Occipital lobe (tissue), 3 donors: ENCODE data around the gene RING1. TPM values are rescaled to one million over a fixed set of nuclear protein-coding genes. Genes with fewer than 3 reads are reported as not detected.

Experiments used
- DNase-seq: peaks from one replicate; lab custom pipeline; 2025; lab: John Stamatoyannopoulos, UW
- small RNA-seq: library from RNA; depleted of rRNA; stranded (forward); fragments of <200 nt; gene quantifications from one replicate; pipeline ENCODE3, GENCODE V24; 2014
- total RNA-seq: library from RNA; depleted of rRNA; stranded (reverse); fragments of >200 nt; gene quantifications from one replicate; pipeline ENCODE4 v1.2.3, GENCODE V29; 2014

The RING1 gene
- total RNA-seq, 1 donor from 2014 or later: 20.6 TPM

GRCh38 chr6:33241968-33242367, 33.7 kb downstream of the RING1 start:
- no peak for DNase-seq

- no peak for DNase-seq
These were observed 35.2 kb downstream of the RING1 start for GRCh38 chr6:33243476-33243875.

- DNase-seq: peak; percentile 70
These were observed 39.8 kb downstream of the RING1 start for GRCh38 chr6:33247977-33248642.

- no peak for DNase-seq
These were observed 40.3 kb downstream of the RING1 start for GRCh38 chr6:33248643-33248931.

GRCh38 chr6:33248932-33249731, 40.8 kb downstream of the RING1 start:
- peak; percentile 98 for DNase-seq

GRCh38 chr6:33249732-33250630, 41.7 kb downstream of the RING1 start:
- no peak for DNase-seq

- DNase-seq: no peak
These were observed 42.4 kb downstream of the RING1 start for GRCh38 chr6:33250731-33251130.

GRCh38 chr6:33251395-33252012, 43.2 kb downstream of the RING1 start:
- no peak for DNase-seq

- no peak for DNase-seq
These were observed 44.5 kb downstream of the RING1 start for GRCh38 chr6:33252759-33253158.

- DNase-seq: no peak
These were observed 46.3 kb downstream of the RING1 start for GRCh38 chr6:33254591-33254990.

GRCh38 chr6:33259032-33259431, 50.7 kb downstream of the RING1 start:
- DNase-seq: no peak

Small RNA genes within 50 kb of the gene (small RNA-seq; reads per million reads assigned to genes)
- gene MIR219A1: 1.7 reads per million, percentile 82 among the genes with 10 or more reads in this experiment
- gene RNY4P10: 0.29 reads per million, percentile 10 among the genes with 10 or more reads in this experiment

Other genes starting within 250 kb of the RING1 start
- 66.6 TPM for gene BRD2, start 239.9 kb upstream of the RING1 start, total RNA-seq
- gene HLA-DOA, start 198.9 kb upstream of the RING1 start, total RNA-seq: 0.16 TPM
- gene HLA-DPA1, start 134.9 kb upstream of the RING1 start, total RNA-seq: 1.4 TPM
- gene HLA-DPB1, start 132.5 kb upstream of the RING1 start, total RNA-seq: 1.4 TPM
- gene COL11A2, start 16.0 kb upstream of the RING1 start, total RNA-seq: 0.94 TPM
- 22.6 TPM for gene RXRB, start 7.8 kb upstream of the RING1 start, total RNA-seq
- gene SLC39A7, start 7.6 kb upstream of the RING1 start, total RNA-seq: 34.8 TPM
- gene HSD17B8, start 3.8 kb upstream of the RING1 start, total RNA-seq: 4.5 TPM
- gene VPS52, start 63.4 kb downstream of the RING1 start, total RNA-seq: 35.1 TPM
- gene RPS18, start 63.6 kb downstream of the RING1 start, total RNA-seq: 3,778 TPM
- 12.5 TPM for gene B3GALT4, start 68.6 kb downstream of the RING1 start, total RNA-seq
- gene WDR46, start 80.7 kb downstream of the RING1 start, total RNA-seq: 42.6 TPM
- gene PFDN6, start 81.1 kb downstream of the RING1 start, total RNA-seq: 27.0 TPM
- 13.7 TPM for gene RGL2, start 90.4 kb downstream of the RING1 start, total RNA-seq
- 10.5 TPM for gene TAPBP, start 105.6 kb downstream of the RING1 start, total RNA-seq
- 28.4 TPM for gene ZBTB22, start 109.2 kb downstream of the RING1 start, total RNA-seq
- 30.1 TPM for gene DAXX, start 114.5 kb downstream of the RING1 start, total RNA-seq
- gene KIFC1, start 183.3 kb downstream of the RING1 start, total RNA-seq: 3.6 TPM
- gene PHF1, start 202.5 kb downstream of the RING1 start, total RNA-seq: 17.9 TPM
- 59.1 TPM for gene CUTA, start 209.6 kb downstream of the RING1 start, total RNA-seq
- 21.5 TPM for gene SYNGAP1, start 211.6 kb downstream of the RING1 start, total RNA-seq
- gene ZBTB9, start 246.1 kb downstream of the RING1 start, total RNA-seq: 9.2 TPM